Activated T-cell treated with anti-CD3 and anti-CD28 coated beads, Interleukin-2, amount 50 U/mL, for 1 hour (primary cell): ENCODE data around the gene SYT5.
"Not testable (repeated sequence)": the region's sequence is repeated elsewhere in the genome, so short reads cannot be mapped to it uniquely, and the experiment has no call there.

Experiments used
- DNase-seq: peaks from one replicate; pipeline ENCODE4 v3.0.0-alpha.2; 2020

Gene SYT5

GRCh38 chr19:55206664-55207500 is 26.8 kb upstream of the SYT5 start:
- DNase-seq = no peak

- not testable (repeated sequence) for DNase-seq
Measured at GRCh38 chr19:55202199-55202598, 22.1 kb upstream of the SYT5 start.

- DNase-seq = no peak
Measured at GRCh38 chr19:55199620-55200204, 19.6 kb upstream of the SYT5 start.

GRCh38 chr19:55198651-55199050 is 18.6 kb upstream of the SYT5 start:
- DNase-seq = no peak

GRCh38 chr19:55197528-55197927 is 17.4 kb upstream of the SYT5 start:
- no peak for DNase-seq

GRCh38 chr19:55196803-55197202 is 16.7 kb upstream of the SYT5 start:
- no peak for DNase-seq

GRCh38 chr19:55193481-55193880 is 13.4 kb upstream of the SYT5 start:
- no peak for DNase-seq

GRCh38 chr19:55189403-55189835 is 9.3 kb upstream of the SYT5 start:
- no peak for DNase-seq

GRCh38 chr19:55188625-55189024 is 8.5 kb upstream of the SYT5 start:
- DNase-seq = no peak

- DNase-seq = no peak
Measured at GRCh38 chr19:55186080-55186479, 6.0 kb upstream of the SYT5 start.

- DNase-seq = no peak
Measured at GRCh38 chr19:55181740-55182139, 1.7 kb upstream of the SYT5 start.

- peak; percentile 97 for DNase-seq
Measured at GRCh38 chr19:55178781-55179599, 1.1 kb downstream of the SYT5 start.

- no peak for DNase-seq
Measured at GRCh38 chr19:55176076-55176475, 4.0 kb downstream of the SYT5 start.

- no peak for DNase-seq
Measured at GRCh38 chr19:55175117-55175867, 4.8 kb downstream of the SYT5 start.

GRCh38 chr19:55174425-55175116 is 5.5 kb downstream of the SYT5 start:
- DNase-seq = no peak

- DNase-seq = peak; percentile 37
Measured at GRCh38 chr19:55173714-55174409, 6.2 kb downstream of the SYT5 start.

GRCh38 chr19:55173186-55173713 is 6.8 kb downstream of the SYT5 start:
- DNase-seq = no peak

GRCh38 chr19:55172741-55173140 is 7.3 kb downstream of the SYT5 start:
- no peak for DNase-seq

- DNase-seq = not testable (repeated sequence)
Measured at GRCh38 chr19:55172318-55172717, 7.8 kb downstream of the SYT5 start.

GRCh38 chr19:55171440-55171839 is 8.6 kb downstream of the SYT5 start:
- no peak for DNase-seq

GRCh38 chr19:55169136-55169535 is 11.0 kb downstream of the SYT5 start:
- DNase-seq = no peak
